ENCODE data around the gene SPPL3. TPM values are rescaled to one million over a fixed set of nuclear protein-coding genes. Genes with fewer than 3 reads are reported as not detected.

SPPL3 gene
- total and polyA plus RNA-seq, 4 donors = 7.4 to 12.6 (median 8.7) TPM

DNA sequence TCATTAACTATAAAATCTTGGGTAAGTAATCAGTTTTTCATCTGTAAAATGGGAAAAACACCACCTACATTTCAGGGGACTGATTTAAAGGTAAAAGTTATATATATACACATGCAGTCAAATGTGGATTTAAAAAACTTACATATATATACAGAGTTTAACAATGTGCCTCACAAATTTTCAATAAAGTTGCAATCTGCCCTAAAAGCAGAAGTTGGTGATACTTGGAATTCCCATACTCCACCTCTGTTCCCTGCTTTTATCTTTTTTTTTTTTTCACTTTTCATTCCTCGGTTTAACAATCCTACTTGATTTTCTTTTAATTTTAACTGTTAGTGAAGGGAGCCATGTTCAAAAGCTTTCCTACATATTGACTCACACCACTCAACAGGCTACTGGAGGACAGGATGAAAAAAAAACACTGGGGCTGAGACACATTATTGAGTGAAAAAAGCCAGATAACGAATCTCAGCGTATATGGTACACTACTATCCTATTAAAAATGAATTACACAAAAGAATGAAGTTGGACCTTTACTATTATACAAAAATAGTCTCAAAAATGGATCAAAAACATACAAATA lies 24.3 kb downstream of the SPPL3 start:
- no peak overlapping the region for H3K27ac ChIP-seq (ENCODE audit: low read depth in 1 of 2, low read length in 2 of 2)
- WGBS = 95% methylated on average over 3 of the region's 3 CpGs
- TF ChIP-seq TAF1 (conservative IDR thresholded peaks at IDR 0.05) (no peak), FOXA2 (IDR thresholded peaks at IDR 0.05) (no peak), RAD21 (IDR thresholded peaks at IDR 0.05) (no peak), JUND (IDR thresholded peaks at IDR 0.05) (no peak), HNF4G (IDR thresholded peaks at IDR 0.05) (no peak), RXRA (IDR thresholded peaks at IDR 0.05) (no peak), EGR1 (IDR thresholded peaks at IDR 0.05; ENCODE audit: low read depth in 2 of 2) (no peak), YY1 (IDR thresholded peaks at IDR 0.05) (no peak), FOXA1 (IDR thresholded peaks at IDR 0.05) (no peak), NR2F2 (IDR thresholded peaks at IDR 0.05) (no peak), SP1 (IDR thresholded peaks at IDR 0.05) (no peak), HNF4A (conservative IDR thresholded peaks at IDR 0.05) (no peak), GABPA (IDR thresholded peaks at IDR 0.05 in 1 of 2, conservative IDR thresholded peaks at IDR 0.05 in 1 of 2) (no peak)
- TF ChIP-seq, protein P1, sequence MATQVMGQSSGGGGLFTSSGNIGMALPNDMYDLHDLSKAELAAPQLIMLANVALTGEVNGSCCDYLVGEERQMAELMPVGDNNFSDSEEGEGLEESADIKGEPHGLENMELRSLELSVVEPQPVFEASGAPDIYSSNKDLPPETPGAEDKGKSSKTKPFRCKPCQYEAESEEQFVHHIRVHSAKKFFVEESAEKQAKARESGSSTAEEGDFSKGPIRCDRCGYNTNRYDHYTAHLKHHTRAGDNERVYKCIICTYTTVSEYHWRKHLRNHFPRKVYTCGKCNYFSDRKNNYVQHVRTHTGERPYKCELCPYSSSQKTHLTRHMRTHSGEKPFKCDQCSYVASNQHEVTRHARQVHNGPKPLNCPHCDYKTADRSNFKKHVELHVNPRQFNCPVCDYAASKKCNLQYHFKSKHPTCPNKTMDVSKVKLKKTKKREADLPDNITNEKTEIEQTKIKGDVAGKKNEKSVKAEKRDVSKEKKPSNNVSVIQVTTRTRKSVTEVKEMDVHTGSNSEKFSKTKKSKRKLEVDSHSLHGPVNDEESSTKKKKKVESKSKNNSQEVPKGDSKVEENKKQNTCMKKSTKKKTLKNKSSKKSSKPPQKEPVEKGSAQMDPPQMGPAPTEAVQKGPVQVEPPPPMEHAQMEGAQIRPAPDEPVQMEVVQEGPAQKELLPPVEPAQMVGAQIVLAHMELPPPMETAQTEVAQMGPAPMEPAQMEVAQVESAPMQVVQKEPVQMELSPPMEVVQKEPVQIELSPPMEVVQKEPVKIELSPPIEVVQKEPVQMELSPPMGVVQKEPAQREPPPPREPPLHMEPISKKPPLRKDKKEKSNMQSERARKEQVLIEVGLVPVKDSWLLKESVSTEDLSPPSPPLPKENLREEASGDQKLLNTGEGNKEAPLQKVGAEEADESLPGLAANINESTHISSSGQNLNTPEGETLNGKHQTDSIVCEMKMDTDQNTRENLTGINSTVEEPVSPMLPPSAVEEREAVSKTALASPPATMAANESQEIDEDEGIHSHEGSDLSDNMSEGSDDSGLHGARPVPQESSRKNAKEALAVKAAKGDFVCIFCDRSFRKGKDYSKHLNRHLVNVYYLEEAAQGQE (IDR thresholded peaks at IDR 0.05) = no peak
- TF ChIP-seq, protein P2, sequence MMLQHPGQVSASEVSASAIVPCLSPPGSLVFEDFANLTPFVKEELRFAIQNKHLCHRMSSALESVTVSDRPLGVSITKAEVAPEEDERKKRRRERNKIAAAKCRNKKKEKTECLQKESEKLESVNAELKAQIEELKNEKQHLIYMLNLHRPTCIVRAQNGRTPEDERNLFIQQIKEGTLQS (IDR thresholded peaks at IDR 0.05) = no peak
- TF ChIP-seq, protein P3, sequence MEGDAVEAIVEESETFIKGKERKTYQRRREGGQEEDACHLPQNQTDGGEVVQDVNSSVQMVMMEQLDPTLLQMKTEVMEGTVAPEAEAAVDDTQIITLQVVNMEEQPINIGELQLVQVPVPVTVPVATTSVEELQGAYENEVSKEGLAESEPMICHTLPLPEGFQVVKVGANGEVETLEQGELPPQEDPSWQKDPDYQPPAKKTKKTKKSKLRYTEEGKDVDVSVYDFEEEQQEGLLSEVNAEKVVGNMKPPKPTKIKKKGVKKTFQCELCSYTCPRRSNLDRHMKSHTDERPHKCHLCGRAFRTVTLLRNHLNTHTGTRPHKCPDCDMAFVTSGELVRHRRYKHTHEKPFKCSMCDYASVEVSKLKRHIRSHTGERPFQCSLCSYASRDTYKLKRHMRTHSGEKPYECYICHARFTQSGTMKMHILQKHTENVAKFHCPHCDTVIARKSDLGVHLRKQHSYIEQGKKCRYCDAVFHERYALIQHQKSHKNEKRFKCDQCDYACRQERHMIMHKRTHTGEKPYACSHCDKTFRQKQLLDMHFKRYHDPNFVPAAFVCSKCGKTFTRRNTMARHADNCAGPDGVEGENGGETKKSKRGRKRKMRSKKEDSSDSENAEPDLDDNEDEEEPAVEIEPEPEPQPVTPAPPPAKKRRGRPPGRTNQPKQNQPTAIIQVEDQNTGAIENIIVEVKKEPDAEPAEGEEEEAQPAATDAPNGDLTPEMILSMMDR (IDR thresholded peaks at IDR 0.05; ENCODE audit: low read depth, low read length, missing input control) = no peak
- TF ChIP-seq, protein P4, sequence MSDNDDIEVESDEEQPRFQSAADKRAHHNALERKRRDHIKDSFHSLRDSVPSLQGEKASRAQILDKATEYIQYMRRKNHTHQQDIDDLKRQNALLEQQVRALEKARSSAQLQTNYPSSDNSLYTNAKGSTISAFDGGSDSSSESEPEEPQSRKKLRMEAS (IDR thresholded peaks at IDR 0.05) = no peak
- H3K36me3 ChIP-seq (ENCODE audit: control insufficient read depth in 4 of 4, insufficient read depth in 3 of 4, low read depth in 1 of 4, low read length in 3 of 4) = no peaks in the 10 kb centered on the region
- H3K4me3 ChIP-seq (ENCODE audit: low read depth in 1 of 3, low read length in 3 of 3) = no peak overlapping the region
- H3K4me1 ChIP-seq (ENCODE audit: control insufficient read depth in 4 of 4, insufficient read depth in 4 of 4, low read length in 3 of 4) = peaks cover 0 to 9% (median 2%) of the 10 kb centered on the region in 4 donors
- H3K27me3 ChIP-seq (ENCODE audit: control insufficient read depth in 4 of 4, insufficient read depth in 4 of 4, low read length in 3 of 4) = no peaks in the 10 kb centered on the region
- DNase-seq (ENCODE audit: low spot score) = no peak
- H3K9me3 ChIP-seq (ENCODE audit: control insufficient read depth in 4 of 4, low read length in 3 of 4) = no peaks in the 10 kb centered on the region
- no peak overlapping the region for H3K9ac ChIP-seq (ENCODE audit: low read depth in 1 of 2, low read length in 2 of 2)

DNA sequence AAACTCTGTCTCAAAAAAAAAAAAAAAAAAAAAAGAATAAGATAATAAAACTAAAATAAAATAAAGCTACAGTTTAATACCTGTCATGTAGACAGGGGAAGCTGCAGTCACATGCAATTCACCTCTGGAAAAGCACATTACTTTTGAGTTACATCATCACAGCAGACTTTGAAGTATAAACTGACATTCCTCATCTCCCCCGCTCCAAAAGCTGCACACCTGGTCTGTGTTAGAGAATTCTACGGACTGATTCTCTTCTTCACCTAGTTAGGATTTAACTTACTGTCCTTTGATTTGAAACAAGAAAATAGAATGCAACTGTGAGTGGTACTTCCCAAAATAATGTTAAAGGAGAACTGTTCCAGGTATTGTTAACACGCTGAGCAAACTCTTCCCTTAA lies 25.1 kb downstream of the SPPL3 start:
- WGBS = 55% methylated on average over 3 of the region's 3 CpGs
- no peak for DNase-seq (ENCODE audit: low spot score)
- no peak overlapping the region for H3K27ac ChIP-seq (ENCODE audit: low read depth in 1 of 2, low read length in 2 of 2)
- no peaks in the 10 kb centered on the region for H3K36me3 ChIP-seq (ENCODE audit: control insufficient read depth in 4 of 4, insufficient read depth in 3 of 4, low read depth in 1 of 4, low read length in 3 of 4)
- no peak for TF ChIP-seq RAD21 (IDR thresholded peaks at IDR 0.05)
- TF ChIP-seq, protein P2 (IDR thresholded peaks at IDR 0.05) = peak; percentile 37
- H3K4me1 ChIP-seq (ENCODE audit: control insufficient read depth in 4 of 4, insufficient read depth in 4 of 4, low read length in 3 of 4) = peaks cover 0 to 9% (median 2%) of the 10 kb centered on the region in 4 donors
- H3K9ac ChIP-seq (ENCODE audit: low read depth in 1 of 2, low read length in 2 of 2) = no peak overlapping the region
- H3K4me3 ChIP-seq (ENCODE audit: low read depth in 1 of 3, low read length in 3 of 3) = no peak overlapping the region
- no peaks in the 10 kb centered on the region for H3K9me3 ChIP-seq (ENCODE audit: control insufficient read depth in 4 of 4, low read length in 3 of 4)
- no peaks in the 10 kb centered on the region for H3K27me3 ChIP-seq (ENCODE audit: control insufficient read depth in 4 of 4, insufficient read depth in 4 of 4, low read length in 3 of 4)

Data from liver (tissue), 9 donors.